ENCODE measurements around the gene MCUR1. TPM values are rescaled to one million over a fixed set of nuclear protein-coding genes. Genes with fewer than 3 reads are reported as not detected.

The MCUR1 gene
- total RNA-seq, 2 experiments from 2014 or later: 3.2 to 4.5 TPM

GRCh38 chr6:13827032-13827431 lies 12.7 kb upstream of the MCUR1 start:
- ATAC-seq (ENCODE audit: poor library complexity) (no peak), DNase-seq (no peak)
- H3K36me3 Mint-ChIP-seq (ENCODE audit: low read depth): no peaks in the 10 kb centered on the region
- peaks cover 15% of the 10 kb centered on the region for H3K27me3 Mint-ChIP-seq
- intact Hi-C loops (cut with DNase I, micrococcal nuclease): no loop called here
- Histone ChIP-seq H3K27ac (ENCODE audit: low read depth in 1 of 2, low read length in 2 of 2) (no peak overlapping the region), H3K36me3 (ENCODE audit: insufficient read depth, low read length) (no peaks in the 10 kb centered on the region), H3K4me3 (ENCODE audit: low read length) (no peak overlapping the region), H3K9me3 (ENCODE audit: control insufficient read depth in 1 of 2, insufficient read depth in 1 of 2, low read length in 2 of 2) (no peaks in the 10 kb centered on the region), H3K27me3 (ENCODE audit: control insufficient read depth in 1 of 2, insufficient read depth in 2 of 2, low read length in 2 of 2) (peaks cover 0 to 4% of the 10 kb centered on the region in 2 experiments), H3K4me1 (ENCODE audit: insufficient read depth, low read length) (no peaks in the 10 kb centered on the region)
- ChIA-PET CTCF (no interaction called here), POLR2A (no interaction called here)
- no peak for TF ChIP-seq CTCF (IDR thresholded peaks at IDR 0.05)
- no peak overlapping the region for H3K27ac Mint-ChIP-seq
- H3K4me1 Mint-ChIP-seq (ENCODE audit: low read depth): no peaks in the 10 kb centered on the region
- H3K9me3 Mint-ChIP-seq: no peaks in the 10 kb centered on the region
- no peak overlapping the region for H3K4me3 Mint-ChIP-seq

GRCh38 chr6:13825871-13826270 lies 11.5 kb upstream of the MCUR1 start:
- intact Hi-C loops (cut with DNase I, micrococcal nuclease): no loop called here
- H3K36me3 Mint-ChIP-seq (ENCODE audit: low read depth): no peaks in the 10 kb centered on the region
- H3K27me3 Mint-ChIP-seq: peaks cover 15% of the 10 kb centered on the region
- H3K27me3 ChIP-seq (ENCODE audit: control insufficient read depth in 1 of 2, insufficient read depth in 2 of 2, low read length in 2 of 2): peaks cover 0 to 4% of the 10 kb centered on the region in 2 experiments
- DNase-seq (no peak), ATAC-seq (ENCODE audit: poor library complexity) (no peak)
- no peaks in the 10 kb centered on the region for H3K4me1 Mint-ChIP-seq (ENCODE audit: low read depth)
- TF ChIP-seq CTCF (IDR thresholded peaks at IDR 0.05): no peak
- H3K36me3 ChIP-seq (ENCODE audit: insufficient read depth, low read length): no peaks in the 10 kb centered on the region
- no peak overlapping the region for H3K27ac Mint-ChIP-seq
- ChIA-PET POLR2A (interaction anchor here (0.7 kb wide), 1 partner anchor 495 kb away, joined by 3 read pairs; no protein-coding TSS in a partner anchor), CTCF (interaction anchor here (1.3 kb wide), 1 partner anchor 12 kb away, joined by 3 read pairs; the partner anchor contains the start of gene MCUR1)
- no peaks in the 10 kb centered on the region for H3K9me3 ChIP-seq (ENCODE audit: control insufficient read depth in 1 of 2, insufficient read depth in 1 of 2, low read length in 2 of 2)
- no peaks in the 10 kb centered on the region for H3K4me1 ChIP-seq (ENCODE audit: insufficient read depth, low read length)
- no peaks in the 10 kb centered on the region for H3K9me3 Mint-ChIP-seq
- no peak overlapping the region for H3K4me3 ChIP-seq (ENCODE audit: low read length)
- H3K4me3 Mint-ChIP-seq: no peak overlapping the region
- no peak overlapping the region for H3K27ac ChIP-seq (ENCODE audit: low read depth in 1 of 2, low read length in 2 of 2)

- Mint-ChIP-seq H3K36me3 (ENCODE audit: low read depth) (peaks cover 3% of the 10 kb centered on the region), H3K9me3 (no peaks in the 10 kb centered on the region), H3K4me3 (no peak overlapping the region), H3K4me1 (ENCODE audit: low read depth) (peaks cover 10% of the 10 kb centered on the region), H3K27me3 (no peaks in the 10 kb centered on the region), H3K27ac (no peak overlapping the region)
- ChIA-PET CTCF (interaction anchor here (1.0 kb wide), 1 partner anchor 30 kb away, joined by 3 read pairs; no protein-coding TSS in a partner anchor), POLR2A (no interaction called here)
- ATAC-seq (ENCODE audit: poor library complexity) (no peak), DNase-seq (no peak)
- intact Hi-C loops (cut with DNase I, micrococcal nuclease): loop anchor here in 1 of 2 experiments (5.0 to 10.0 kb wide), 2 partner anchors 331 to 1804 kb away; partner anchors contain the start of genes GFOD1 and HIVEP1
- Histone ChIP-seq H3K36me3 (ENCODE audit: insufficient read depth, low read length) (no peaks in the 10 kb centered on the region), H3K4me3 (ENCODE audit: low read length) (no peak overlapping the region), H3K4me1 (ENCODE audit: insufficient read depth, low read length) (peaks cover 7% of the 10 kb centered on the region), H3K9me3 (ENCODE audit: control insufficient read depth in 1 of 2, insufficient read depth in 1 of 2, low read length in 2 of 2) (no peaks in the 10 kb centered on the region), H3K27me3 (ENCODE audit: control insufficient read depth in 1 of 2, insufficient read depth in 2 of 2, low read length in 2 of 2) (no peaks in the 10 kb centered on the region), H3K27ac (ENCODE audit: low read depth in 1 of 2, low read length in 2 of 2) (no peak overlapping the region)
- TF ChIP-seq CTCF (IDR thresholded peaks at IDR 0.05): no peak
Measured at GRCh38 chr6:13818341-13818740, 4.0 kb upstream of the MCUR1 start.

All from CD4-positive, alpha-beta T cell (primary cell).